GM19035 (cell line): ENCODE measurements around the gene BIRC7.

ENCODE experiments used
- ATAC-seq: cut with Tn5 transposase; IDR thresholded peaks from one replicate; pipeline ENCODE4 v1.9.1; 2021; ENCODE audit not compliant: unreplicated experiment

Gene BIRC7

GRCh38 chr20:63280371-63280770 lies 44.7 kb downstream of the BIRC7 start:
- no peak for ATAC-seq

DNA sequence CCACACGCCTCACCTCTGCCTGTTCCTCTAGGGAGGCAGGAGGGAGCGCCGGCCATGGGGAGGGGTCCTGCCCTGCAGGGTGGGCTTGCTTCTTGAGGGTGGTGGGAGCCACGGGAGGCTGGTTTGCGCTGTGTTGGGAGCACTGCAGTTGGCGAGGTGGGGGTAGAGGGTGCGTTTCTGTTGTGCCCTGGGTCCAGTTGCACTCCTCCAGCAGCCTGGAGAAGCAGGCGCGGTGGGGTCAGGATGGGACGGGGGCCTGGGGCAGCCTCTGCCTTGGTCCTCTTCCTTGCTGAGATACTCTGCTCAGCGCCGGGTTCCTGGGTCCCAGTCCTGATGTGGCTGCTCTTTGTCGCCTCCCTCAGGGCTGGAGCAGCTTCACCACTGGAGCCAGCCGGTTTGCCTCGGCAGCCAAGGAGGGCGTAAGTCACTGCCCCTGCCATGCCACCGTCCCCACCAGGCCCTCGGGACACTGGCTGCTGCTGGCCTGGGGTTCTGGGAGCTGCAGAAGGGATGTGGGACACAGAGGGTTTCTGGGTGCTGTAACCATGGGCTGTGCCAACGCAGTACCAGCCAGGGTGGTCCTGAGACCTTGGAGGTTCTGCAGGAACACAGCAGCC lies 45.3 kb downstream of the BIRC7 start:
- ATAC-seq, result no peak

- no peak for ATAC-seq
These were observed 46.3 kb downstream of the BIRC7 start for GRCh38 chr20:63281742-63282665.

DNA sequence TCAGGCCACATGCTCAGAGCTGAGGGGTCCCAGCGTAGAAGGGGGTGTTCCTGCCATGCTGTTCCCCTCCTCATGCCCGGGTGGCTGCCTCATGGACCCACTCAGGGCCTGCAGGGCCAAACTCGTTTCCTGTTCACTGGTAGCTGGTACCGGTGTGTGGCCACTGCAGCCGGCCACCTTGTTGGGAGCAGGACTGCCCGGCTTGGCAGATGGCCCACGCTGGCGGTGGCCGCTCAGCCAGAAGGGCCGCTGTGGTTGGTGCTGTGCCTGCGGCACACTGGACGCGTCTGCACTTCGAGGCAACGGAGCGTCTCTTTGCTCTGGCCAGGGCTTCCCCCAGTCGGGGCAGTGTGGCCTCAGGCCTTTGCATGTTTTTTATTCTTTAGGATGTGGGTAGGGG lies 47.2 kb downstream of the BIRC7 start:
- ATAC-seq, result no peak

- ATAC-seq, result no peak
These were observed 47.8 kb downstream of the BIRC7 start for GRCh38 chr20:63283397-63284082.

- no peak for ATAC-seq
These were observed 48.4 kb downstream of the BIRC7 start for GRCh38 chr20:63284083-63284440.

- no peak for ATAC-seq
These were observed 48.8 kb downstream of the BIRC7 start for GRCh38 chr20:63284544-63284949.

DNA sequence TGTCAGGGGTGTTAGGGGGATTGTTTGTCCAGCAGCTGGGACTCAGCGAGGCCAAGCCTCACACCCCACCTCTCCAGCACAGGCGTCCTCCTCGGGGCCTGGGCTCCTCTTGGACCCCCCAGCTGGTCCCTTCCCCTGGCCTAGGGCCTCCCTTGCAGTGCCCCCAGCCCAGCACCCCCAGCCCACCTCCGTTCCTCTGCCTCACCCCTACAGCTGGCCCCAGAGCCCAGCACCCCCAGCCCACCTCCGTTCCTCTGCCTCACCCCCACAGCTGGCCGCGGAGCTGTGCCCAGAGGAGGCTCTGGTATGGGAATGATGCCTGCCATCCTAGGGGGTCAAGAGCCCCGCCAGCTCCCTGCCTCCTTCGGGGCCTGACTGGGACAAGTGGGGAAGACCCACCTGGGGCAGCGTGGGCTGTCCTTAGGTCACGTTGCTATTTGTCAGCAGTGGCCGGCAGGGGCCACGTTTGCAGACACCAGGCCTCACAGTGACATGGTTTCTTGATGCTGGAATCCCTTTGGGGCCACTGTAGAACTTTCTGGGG lies 49.3 kb downstream of the BIRC7 start:
- no peak for ATAC-seq

DNA sequence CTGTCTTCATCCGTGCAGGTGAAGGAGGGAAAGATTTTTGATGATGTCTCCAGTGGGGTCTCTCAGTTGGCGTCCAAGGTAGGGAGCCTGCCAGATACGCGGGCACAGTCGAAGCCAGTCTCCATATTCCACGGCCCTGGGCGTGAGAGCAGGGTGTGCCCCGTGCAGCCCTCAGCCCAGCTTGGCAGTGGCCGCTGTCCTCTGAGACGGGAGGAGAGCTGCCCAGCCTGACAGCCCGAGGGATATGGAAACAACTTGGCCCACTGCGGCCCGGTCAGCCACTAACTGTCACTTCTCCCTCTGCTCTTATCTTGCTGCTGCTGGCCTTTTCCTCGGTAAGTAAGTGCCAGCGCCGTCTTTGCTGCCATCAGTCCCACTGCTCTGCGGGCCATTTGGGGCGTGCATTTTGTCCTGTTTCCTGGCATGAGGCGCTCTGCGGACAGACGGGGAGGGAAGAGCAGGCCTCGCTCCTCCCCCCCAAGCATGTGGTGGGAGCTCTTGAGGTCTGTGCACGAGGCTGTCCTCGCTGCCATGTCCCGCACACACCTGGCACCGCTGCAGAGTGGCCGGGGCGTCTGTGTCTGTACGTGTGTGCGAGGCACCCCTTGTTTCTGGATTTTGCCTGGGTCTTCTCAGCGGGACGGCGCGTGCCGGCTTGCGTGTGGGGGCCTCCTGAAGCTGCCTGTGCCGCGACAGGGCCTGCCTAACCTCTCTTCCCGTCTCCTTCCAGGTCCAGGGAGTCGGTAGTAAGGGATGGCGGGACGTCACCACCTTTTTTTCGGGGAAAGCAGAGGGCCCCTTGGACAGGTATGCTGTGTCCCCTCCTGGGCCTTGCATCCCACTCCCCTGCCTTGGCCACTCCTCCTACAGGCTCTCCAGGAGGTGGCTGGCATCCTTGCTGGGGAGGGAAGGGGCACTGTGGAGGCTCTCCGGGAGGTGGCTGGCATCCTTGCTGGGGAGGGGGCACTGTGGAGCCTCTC lies 50.2 kb downstream of the BIRC7 start:
- ATAC-seq, result no peak

DNA sequence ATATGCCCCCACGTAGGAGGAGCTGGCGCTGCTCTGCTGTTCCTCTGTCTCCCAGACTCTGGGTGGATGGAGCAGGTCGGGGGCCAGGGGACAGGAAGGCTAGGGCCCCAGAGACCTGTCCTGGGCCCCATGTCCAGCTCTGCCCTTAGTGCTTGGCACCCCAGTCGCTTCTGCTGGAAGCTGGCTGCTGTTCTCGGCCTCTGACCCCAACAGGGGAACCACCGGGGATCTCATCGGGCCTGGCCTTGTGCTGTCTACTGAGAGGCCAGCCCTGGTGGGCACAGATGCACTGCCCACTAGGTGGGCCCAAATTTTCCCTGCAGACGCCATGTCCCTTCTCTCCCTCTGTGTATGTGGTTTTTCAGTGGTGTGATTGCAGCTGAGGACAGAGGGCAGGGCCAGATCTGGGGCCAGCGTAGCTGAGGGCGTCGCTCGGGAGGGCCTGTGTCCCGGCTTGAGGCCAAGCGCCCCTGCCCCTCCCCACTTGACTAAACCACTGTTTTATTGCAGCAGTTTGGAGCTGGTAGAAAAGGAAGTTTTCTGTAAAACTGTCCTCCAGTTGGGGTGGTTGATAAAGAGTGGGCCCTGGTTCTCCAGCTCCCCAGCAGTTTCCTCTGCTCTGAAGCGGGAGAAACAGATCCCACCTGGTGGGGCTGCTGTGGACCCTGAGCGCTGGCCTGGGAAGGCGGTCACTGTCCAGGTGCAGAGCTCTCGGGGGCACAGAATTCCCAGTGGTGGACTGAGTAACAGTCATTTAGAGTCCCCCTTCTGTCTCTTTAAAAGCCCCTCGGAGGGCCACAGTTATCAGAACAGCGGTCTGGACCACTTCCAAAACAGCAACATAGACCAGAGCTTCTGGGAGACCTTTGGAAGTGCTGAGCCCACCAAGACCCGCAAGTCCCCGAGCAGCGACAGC lies 51.3 kb downstream of the BIRC7 start:
- no peak for ATAC-seq

GRCh38 chr20:63287697-63288580 lies 52.2 kb downstream of the BIRC7 start:
- ATAC-seq, result no peak

GRCh38 chr20:63288581-63289251 lies 53.0 kb downstream of the BIRC7 start:
- no peak for ATAC-seq

DNA sequence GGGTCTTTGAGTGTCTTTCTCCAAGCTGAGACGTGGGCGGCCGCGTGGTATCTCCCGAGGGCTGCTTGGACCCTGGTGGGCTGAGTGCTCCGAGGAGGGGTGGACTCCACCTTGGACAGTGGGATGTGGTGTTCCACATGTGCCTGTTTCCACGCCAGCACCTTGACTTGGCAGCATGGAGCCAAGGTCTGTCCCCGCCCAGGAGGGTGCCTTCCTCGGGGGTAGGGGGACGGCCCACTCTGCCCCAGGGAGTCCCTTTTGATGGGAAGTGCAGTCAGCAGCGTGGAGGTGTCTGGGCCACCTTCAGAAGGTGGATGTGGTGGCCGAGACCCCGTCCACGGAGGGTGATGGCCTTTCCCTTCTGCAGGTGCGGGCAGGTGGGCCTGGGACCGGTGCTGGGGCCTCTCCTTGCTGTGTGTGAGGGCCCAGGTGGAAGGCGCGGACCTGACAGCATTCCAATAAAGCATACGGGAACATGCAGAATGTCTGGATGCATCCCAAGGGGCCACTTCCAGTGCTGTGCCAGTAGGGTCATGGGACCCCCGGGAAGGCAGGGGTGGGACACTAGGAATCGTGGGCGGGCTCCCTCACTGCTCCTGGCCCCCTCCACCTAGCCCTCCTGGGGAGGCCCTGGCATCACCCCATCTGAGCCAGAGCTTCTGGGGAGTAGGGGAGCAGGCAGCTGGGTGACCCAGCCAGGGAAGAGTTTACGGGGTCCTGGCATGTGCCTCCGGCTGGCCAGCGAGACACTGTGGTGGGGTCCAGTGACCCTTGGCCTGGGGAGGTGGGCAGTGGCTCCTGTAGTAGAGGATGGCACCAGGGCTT lies 53.8 kb downstream of the BIRC7 start:
- no peak for ATAC-seq
